T follicular helper cell (primary cell): ENCODE results near the gene CCDC197.

Source experiments
- DNase-seq: peaks from one replicate; pipeline ENCODE4 v3.0.0-alpha.2; 2020; ENCODE audit warnings: low read depth

Gene CCDC197

DNA sequence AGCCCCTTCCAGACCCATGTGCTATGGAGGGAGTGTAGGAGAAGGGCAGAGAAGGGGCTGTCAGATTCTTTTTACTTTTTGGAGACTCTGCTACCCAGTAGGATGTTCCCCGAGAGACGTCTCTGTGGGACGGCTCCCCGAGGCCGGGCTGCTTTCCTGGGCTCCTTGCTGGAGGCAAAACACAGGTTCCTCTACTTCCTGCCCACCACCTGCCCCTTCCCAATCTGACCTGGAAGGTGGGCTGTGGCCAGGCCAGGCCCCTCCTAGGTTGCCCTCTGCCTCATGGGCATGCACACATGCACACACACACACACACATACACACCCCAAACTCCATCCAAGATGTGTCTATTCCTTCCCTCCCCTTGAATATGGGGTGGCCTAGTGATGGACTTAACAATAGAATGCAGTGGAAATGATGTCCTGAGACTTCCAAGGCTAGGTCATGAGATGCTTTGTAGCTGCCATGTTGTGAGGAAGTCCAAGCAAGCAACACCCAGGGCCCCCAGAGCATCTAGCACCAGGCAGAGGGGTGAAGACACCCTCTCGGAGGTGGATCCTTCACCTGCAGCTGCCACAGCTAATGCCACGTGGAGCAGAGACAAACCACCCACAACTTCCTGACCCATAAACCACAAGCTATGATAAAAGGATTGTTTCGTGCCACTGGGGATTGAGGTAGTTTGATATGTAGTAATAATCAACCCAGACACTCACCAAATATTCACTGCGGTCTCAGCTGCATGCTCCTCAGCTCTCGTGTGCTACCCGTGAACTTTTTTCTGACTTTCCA lies 19.1 kb upstream of the CCDC197 start:
- peak; percentile 64 for DNase-seq

DNA sequence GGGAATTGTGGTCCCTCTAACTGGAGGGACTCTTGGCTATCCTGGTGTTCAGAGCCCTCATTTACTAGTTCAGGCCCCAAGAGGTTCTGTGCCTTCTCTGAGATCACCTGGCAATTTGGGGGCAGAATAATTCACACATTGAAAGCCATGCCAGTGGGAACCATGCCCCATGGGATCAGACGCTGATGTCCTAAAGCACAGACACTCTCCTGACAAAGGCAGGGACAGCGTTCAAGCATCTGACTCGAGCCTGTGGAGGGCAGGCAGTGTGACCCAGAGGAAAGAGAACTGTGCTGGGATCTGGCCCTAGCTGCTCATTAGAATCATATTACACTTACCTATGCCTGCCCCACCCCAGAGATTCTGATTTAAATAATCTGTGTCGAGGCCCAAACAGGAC lies 18.4 kb upstream of the CCDC197 start:
- no peak for DNase-seq

DNA sequence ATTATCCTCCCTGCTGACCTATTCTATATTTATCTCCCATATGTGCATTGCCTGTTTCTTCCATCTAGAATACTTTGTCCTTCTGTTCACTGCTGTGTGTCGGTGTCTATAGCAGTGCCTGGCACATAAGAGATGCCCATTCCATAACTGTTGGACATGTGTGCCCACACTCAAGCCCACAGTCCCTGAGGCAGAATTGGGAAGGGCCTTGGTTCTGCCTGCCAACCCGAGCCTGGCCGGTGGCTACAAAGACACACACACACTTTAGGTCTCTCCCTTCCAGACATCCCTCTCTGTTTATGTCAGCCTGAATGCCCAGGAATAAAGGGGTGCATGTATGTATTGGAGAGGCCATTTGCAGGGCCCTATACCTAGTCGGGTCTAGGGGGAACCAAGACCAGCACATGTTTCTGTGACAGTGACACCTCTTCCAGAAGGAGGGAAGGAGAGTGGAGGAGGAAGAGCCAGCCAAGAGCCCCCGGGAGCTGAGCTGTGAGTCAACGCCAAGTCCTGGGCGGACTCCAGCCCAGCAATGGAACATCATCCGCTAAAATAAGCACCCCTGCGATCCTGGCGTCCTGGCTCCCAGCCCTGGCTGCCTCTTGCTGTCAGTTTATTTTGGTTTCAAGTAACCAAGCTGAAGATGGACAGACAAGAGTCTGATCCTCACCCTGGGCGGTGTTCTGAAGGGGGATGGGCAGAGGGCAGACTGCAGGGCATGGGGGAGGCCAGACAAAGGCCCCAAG lies 16.5 kb upstream of the CCDC197 start:
- no peak for DNase-seq

DNA sequence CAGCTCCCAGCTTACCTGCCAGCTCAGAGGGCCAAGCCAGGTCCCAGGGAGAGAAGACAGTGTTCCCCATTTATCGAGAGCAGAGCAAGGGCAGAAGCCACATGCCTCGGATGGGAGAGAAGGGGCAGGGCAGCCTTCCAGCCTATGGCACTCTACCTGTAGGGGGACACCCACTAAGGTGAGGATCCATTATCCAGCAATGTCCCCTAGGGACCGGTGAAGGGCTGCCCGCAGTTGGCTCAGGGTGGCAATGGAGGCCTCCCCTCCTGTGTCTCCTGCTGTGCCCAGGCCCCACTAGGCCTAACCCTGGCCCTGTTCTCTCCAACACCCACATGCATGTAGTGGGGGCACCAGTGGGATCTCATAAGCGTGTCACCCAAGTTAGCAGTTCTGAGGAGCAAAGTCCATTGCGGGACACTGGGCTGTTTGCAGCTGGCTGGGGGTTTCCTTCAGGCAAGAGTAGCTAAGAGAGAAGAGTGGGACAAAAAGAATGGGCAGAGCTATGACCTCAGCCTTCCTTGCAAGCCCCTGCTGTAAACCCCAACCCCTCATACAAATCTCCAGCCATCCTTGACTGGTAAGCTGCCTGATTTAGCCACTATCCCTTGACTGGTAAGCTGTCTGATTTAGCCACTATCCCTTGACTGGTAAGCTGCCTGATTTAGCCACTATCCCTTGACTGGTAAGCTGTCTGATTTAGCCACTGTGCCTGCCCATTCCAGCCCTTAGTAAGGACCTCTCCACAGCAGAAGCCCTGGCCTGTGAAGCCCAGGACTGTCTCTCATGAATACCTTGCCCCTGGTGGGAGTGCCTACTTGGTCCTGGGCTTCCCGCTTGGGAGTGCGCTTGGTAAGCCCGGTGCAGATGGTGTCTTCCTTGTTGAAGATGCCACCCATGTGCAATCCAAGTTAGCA lies 15.5 kb upstream of the CCDC197 start:
- no peak for DNase-seq

- DNase-seq: no peak
Observed at GRCh38 chr14:93982230-93983007, 14.7 kb upstream of the CCDC197 start.

DNA sequence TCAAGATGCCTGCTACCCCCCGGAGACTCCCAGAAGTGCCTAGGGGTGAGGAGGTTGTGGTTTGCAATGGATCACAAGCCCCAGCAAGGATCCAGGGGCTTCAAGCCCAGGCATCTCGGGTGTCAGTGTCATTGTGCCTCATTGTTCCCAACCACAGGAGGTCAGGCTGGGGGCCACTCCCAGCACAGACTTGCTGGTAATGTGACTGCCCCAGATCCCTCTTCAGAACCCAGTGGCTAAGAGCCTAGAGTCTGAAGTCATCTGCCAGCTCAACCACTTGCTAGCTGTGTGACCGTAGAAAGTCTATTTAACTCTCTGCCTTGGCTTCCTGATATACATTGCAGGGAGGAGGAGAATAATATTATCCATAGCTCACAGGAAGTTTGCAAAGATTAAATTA lies 13.0 kb upstream of the CCDC197 start:
- DNase-seq: no peak

- no peak for DNase-seq
Observed at GRCh38 chr14:93984987-93985410, 12.1 kb upstream of the CCDC197 start.

DNA sequence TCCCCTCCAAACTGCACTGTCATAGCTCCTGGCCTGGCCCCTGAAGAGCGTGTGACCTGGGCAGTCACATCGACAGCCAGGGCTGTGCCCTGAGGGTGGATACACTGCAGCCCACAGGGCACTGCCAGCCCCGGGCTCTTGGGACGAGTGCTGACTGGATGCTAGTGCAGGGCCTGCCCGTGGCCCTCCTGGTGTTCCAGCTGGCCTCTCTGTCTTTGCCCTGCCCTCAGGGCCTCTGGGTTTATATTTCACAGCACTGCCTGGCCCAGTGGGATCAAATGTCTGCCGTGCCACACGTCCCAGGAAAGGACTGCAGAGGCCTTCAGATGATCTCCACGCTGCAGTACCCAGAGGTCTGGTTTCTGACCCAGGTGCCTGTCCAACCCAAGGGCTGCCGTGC lies 10.1 kb upstream of the CCDC197 start:
- DNase-seq: no peak

GRCh38 chr14:93987376-93987775 lies 9.7 kb upstream of the CCDC197 start:
- DNase-seq: no peak

- no peak for DNase-seq
Observed at GRCh38 chr14:93987815-93988476, 9.2 kb upstream of the CCDC197 start.

DNA sequence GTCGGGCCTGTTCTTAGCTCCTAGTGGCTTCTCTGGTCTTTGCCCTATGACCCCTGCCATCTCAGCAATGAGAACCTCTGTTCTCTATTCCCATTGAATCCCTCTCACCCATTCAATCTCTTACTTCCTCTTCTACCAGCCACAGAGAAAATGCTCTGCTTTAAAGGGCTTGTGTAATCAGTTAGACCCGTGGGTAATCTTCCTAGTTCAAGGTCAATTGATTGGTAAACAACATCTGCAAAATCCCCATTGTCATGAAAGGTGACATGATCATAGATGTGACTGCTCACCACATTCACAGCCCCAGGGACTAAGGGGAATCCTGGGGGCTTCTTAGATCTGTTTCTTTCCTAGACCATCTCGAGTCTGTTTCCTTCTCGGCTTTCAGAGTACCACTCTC lies 7.2 kb upstream of the CCDC197 start:
- DNase-seq: no peak

- DNase-seq: no peak
Observed at GRCh38 chr14:93991212-93991611, 5.9 kb upstream of the CCDC197 start.

- no peak for DNase-seq
Observed at GRCh38 chr14:93991649-93992048, 5.5 kb upstream of the CCDC197 start.

DNA sequence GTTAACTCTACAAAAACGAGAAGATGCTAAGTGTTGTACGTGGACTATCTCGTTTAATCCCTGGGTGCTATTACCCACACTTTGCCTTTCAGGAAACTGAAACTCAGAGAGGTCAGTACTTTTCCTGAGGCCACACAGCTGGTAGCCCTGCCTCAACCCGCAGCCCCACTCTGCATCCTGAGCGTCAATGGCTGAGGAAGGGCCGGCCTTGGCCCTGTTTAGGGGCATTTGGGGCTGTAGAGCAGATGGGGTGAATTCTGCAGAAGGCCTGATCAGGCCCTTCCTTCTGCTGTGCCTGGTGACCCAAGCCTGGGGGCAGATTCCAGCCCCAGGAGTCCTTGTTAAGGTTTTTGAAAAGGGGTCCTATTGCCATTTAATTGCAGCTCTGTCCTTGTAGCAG lies 3.7 kb upstream of the CCDC197 start:
- DNase-seq: no peak

DNA sequence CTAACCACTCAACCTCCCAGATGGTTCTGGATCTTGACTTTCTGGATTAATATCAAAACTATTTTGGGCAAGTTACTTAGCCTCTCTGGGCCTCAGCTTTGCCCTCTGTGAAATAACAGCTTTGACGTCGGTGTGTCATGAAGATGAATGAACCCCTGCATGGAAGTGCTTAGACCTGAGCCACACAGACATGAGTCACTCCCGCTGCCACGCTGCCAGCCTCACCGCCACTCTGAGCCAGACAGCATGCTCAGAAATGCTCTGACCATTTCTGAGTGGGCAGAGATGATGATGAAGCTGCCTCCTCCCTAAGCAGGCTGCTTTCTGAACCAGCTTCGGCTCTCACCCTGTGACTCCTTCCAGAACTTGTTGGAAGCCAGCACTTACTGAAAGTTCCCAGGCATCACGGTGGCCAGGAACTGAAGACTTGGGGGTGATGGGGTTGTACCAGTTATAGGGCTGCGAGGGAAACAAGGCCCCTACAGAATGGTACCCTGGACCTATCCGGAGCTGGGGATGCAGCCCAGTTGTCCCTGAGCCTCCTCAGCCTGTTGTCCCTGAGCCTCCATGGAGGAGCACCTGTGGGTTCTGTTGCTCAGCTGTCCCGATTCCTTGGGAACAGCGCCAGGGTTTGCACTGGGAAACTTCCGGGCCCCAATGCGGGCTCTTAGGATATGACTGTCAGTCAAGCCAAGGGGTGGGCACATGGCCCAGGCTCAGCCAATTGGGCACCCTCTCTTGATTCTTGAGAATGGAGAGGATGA lies 2.0 kb upstream of the CCDC197 start:
- no peak for DNase-seq

- no peak for DNase-seq
Observed at GRCh38 chr14:93996130-93996695, 888 bp upstream of the CCDC197 start.

- DNase-seq: no peak
Observed at GRCh38 chr14:93997916-93998870, 1.1 kb downstream of the CCDC197 start.

- DNase-seq: no peak
Observed at GRCh38 chr14:93998871-93999403, 1.8 kb downstream of the CCDC197 start.
